GM21360 (cell line): ENCODE measurements around the gene PRR5.
"Not testable (repeated sequence)": the region's sequence is repeated elsewhere in the genome, so short reads cannot be mapped to it uniquely, and the experiment has no call there.

Experiments
- ATAC-seq: cut with Tn5 transposase; IDR thresholded peaks from one replicate; pipeline ENCODE4 v1.9.1; 2021; ENCODE audit warnings: mild to moderate bottlenecking, moderate library complexity; ENCODE audit not compliant: unreplicated experiment

PRR5 gene

GRCh38 chr22:44672632-44673031 is 29.4 kb upstream of the PRR5 start:
- ATAC-seq, result no peak

GRCh38 chr22:44673406-44673805 is 28.6 kb upstream of the PRR5 start:
- ATAC-seq, result no peak

- not testable (repeated sequence) for ATAC-seq
Measured at GRCh38 chr22:44676066-44676440, 26.0 kb upstream of the PRR5 start.

GRCh38 chr22:44676441-44677352 is 25.3 kb upstream of the PRR5 start:
- no peak for ATAC-seq

- ATAC-seq, result no peak
Measured at GRCh38 chr22:44677353-44677840, 24.6 kb upstream of the PRR5 start.

GRCh38 chr22:44677871-44678555 is 24.0 kb upstream of the PRR5 start:
- no peak for ATAC-seq

GRCh38 chr22:44678556-44679305 is 23.3 kb upstream of the PRR5 start:
- ATAC-seq, result no peak

GRCh38 chr22:44679306-44679647 is 22.7 kb upstream of the PRR5 start:
- ATAC-seq, result not testable (repeated sequence)

- ATAC-seq, result no peak
Measured at GRCh38 chr22:44680058-44680457, 21.9 kb upstream of the PRR5 start.

- ATAC-seq, result no peak
Measured at GRCh38 chr22:44680481-44680894, 21.5 kb upstream of the PRR5 start.

- no peak for ATAC-seq
Measured at GRCh38 chr22:44682556-44683168, 19.3 kb upstream of the PRR5 start.

GRCh38 chr22:44683237-44683636 is 18.8 kb upstream of the PRR5 start:
- ATAC-seq, result no peak

GRCh38 chr22:44683881-44684280 is 18.1 kb upstream of the PRR5 start:
- no peak for ATAC-seq

GRCh38 chr22:44684506-44685383 is 17.3 kb upstream of the PRR5 start:
- peak; percentile 53 for ATAC-seq

GRCh38 chr22:44685384-44686056 is 16.5 kb upstream of the PRR5 start:
- ATAC-seq, result no peak

- no peak for ATAC-seq
Measured at GRCh38 chr22:44686873-44687600, 15.0 kb upstream of the PRR5 start.

GRCh38 chr22:44689173-44689572 is 12.8 kb upstream of the PRR5 start:
- ATAC-seq, result no peak

GRCh38 chr22:44689915-44690524 is 12.0 kb upstream of the PRR5 start:
- no peak for ATAC-seq
